Astrocyte (in vitro differentiated cells and primary cell): ENCODE measurements around the gene ECHDC3. TPM values are rescaled to one million over a fixed set of nuclear protein-coding genes. Genes with fewer than 3 reads are reported as not detected.

Experiments
- DNase-seq: peaks from one replicate; pipeline ENCODE4 v3.0.0-alpha.2; 2010; ENCODE audit warnings: low read depth
- FAIRE-seq: peaks from 2 replicates; lab custom pipeline; 2011; peaks lifted over from hg19 to GRCh38; lab: Jason Lieb, UNC
- H2AFZ ChIP-seq: 2 replicates; pipeline ENCODE4 v1.6.0; 2012; ENCODE audit warnings: low read depth, low read length, inconsistent platforms
- H3K27ac ChIP-seq: 2 replicates; pipeline ENCODE4 v1.5.1; 2011; ENCODE audit warnings: low read depth, low read length, inconsistent platforms
- H3K27me3 ChIP-seq: 2 replicates; pipeline ENCODE4 v1.6.0; 2011; ENCODE audit warnings: low read length, inconsistent platforms; ENCODE audit not compliant: insufficient read depth
- H3K36me3 ChIP-seq: 2 replicates; pipeline ENCODE4 v1.5.1; 2011; ENCODE audit warnings: low read length, inconsistent platforms; ENCODE audit not compliant: insufficient read depth
- H3K4me1 ChIP-seq: 2 replicates; pipeline ENCODE4 v1.5.1; 2011; ENCODE audit warnings: low read length, inconsistent platforms; ENCODE audit not compliant: insufficient read depth
- H3K4me2 ChIP-seq: 2 replicates; pipeline ENCODE4 v1.6.0; 2012; ENCODE audit warnings: low read length, inconsistent platforms
- H3K4me3 ChIP-seq: 2 replicates; pipeline ENCODE4 v1.5.1; 2011; ENCODE audit warnings: low read depth, mild to moderate bottlenecking, low read length, inconsistent platforms; ENCODE audit not compliant: insufficient read depth
- H3K79me2 ChIP-seq: 2 replicates; pipeline ENCODE4 v1.6.0; 2012; ENCODE audit warnings: mild to moderate bottlenecking, low read length, inconsistent platforms; ENCODE audit not compliant: insufficient read depth
- H3K9ac ChIP-seq: 2 replicates; pipeline ENCODE4 v1.6.0; 2012; ENCODE audit warnings: mild to moderate bottlenecking, low read length, inconsistent platforms
- H3K9me3 ChIP-seq: 2 replicates; pipeline ENCODE4 v1.5.1; 2012; ENCODE audit warnings: low read depth, mild to moderate bottlenecking, low read length, inconsistent platforms; ENCODE audit not compliant: insufficient read depth
- H4K20me1 ChIP-seq: 2 replicates; pipeline ENCODE4 v1.6.0; 2012; ENCODE audit warnings: low read length, inconsistent platforms; ENCODE audit not compliant: insufficient read depth
- H3K27ac Mint-ChIP-seq: one replicate; pipeline ENCODE4 v1.8.0; 2021; ENCODE audit warnings: mild to moderate bottlenecking, mixed read lengths; ENCODE audit not compliant: unreplicated experiment
- H3K27me3 Mint-ChIP-seq: one replicate; pipeline ENCODE4 v1.8.0; 2021; ENCODE audit warnings: low read depth, mixed read lengths; ENCODE audit not compliant: unreplicated experiment
- H3K36me3 Mint-ChIP-seq: one replicate; pipeline ENCODE4 v1.8.0; 2021; ENCODE audit warnings: low read depth, mixed read lengths; ENCODE audit not compliant: unreplicated experiment
- H3K4me1 Mint-ChIP-seq: one replicate; pipeline ENCODE4 v1.8.0; 2021; ENCODE audit warnings: low read depth, mixed read lengths; ENCODE audit not compliant: unreplicated experiment
- H3K4me3 Mint-ChIP-seq: one replicate; pipeline ENCODE4 v1.8.0; 2021; ENCODE audit warnings: mild to moderate bottlenecking, moderate library complexity, mixed read lengths; ENCODE audit not compliant: unreplicated experiment
- H3K9me3 Mint-ChIP-seq: one replicate; pipeline ENCODE4 v1.8.0; 2021; ENCODE audit warnings: mild to moderate bottlenecking, mixed read lengths; ENCODE audit not compliant: unreplicated experiment
- CTCF ChIP-seq: IDR thresholded peaks from 2 replicates; pipeline ENCODE4 v1.5.1; 2011; ENCODE audit warnings: low read depth, mild to moderate bottlenecking, inconsistent platforms, low read length, moderate library complexity; ENCODE audit not compliant: insufficient read depth
- EZH2 ChIP-seq: IDR thresholded peaks from 2 replicates; pipeline ENCODE4 v1.6.1; 2012; ENCODE audit warnings: mild to moderate bottlenecking, low read length, inconsistent platforms; ENCODE audit not compliant: insufficient read depth
- total RNA-seq: library from RNA; stranded (reverse); gene quantifications from 2 replicates; pipeline ENCODE4 v1.2.1, GENCODE V29; 2021

Gene ECHDC3
- total RNA-seq, 1 donor from 2014 or later, result 2.1 TPM

- Mint-ChIP-seq H3K36me3 (no peaks in the 10 kb centered on the region), H3K4me1 (peaks cover 10% of the 10 kb centered on the region), H3K4me3 (no peak overlapping the region), H3K27ac (no peak overlapping the region), H3K9me3 (no peaks in the 10 kb centered on the region), H3K27me3 (no peaks in the 10 kb centered on the region)
- no peak overlapping the region for H3K9ac ChIP-seq
- H4K20me1 ChIP-seq, result no peaks in the 10 kb centered on the region
- peaks cover 15% of the 10 kb centered on the region for H3K4me1 ChIP-seq
- H3K4me3 ChIP-seq, result no peak overlapping the region
- H3K79me2 ChIP-seq, result no peaks in the 10 kb centered on the region
- H3K27ac ChIP-seq, result no peak overlapping the region
- H3K27me3 ChIP-seq, result no peaks in the 10 kb centered on the region
- no peak for TF ChIP-seq EZH2
- no peak for TF ChIP-seq CTCF
- DNase-seq, result no peak
- no peak overlapping the region for H2AFZ ChIP-seq
- H3K9me3 ChIP-seq, result no peaks in the 10 kb centered on the region
- no peaks in the 10 kb centered on the region for H3K36me3 ChIP-seq
- FAIRE-seq, result no peak
- H3K4me2 ChIP-seq, result no peak overlapping the region
Observed at GRCh38 chr10:11754173-11754572, 12.0 kb downstream of the ECHDC3 start.

- Histone ChIP-seq H3K4me1 (peaks cover 15% of the 10 kb centered on the region), H3K27ac (no peak overlapping the region), H4K20me1 (no peaks in the 10 kb centered on the region), H3K79me2 (no peaks in the 10 kb centered on the region), H3K27me3 (no peaks in the 10 kb centered on the region), H3K36me3 (no peaks in the 10 kb centered on the region), H3K9ac (no peak overlapping the region), H3K4me2 (no peak overlapping the region), H2AFZ (no peak overlapping the region), H3K4me3 (no peak overlapping the region), H3K9me3 (no peaks in the 10 kb centered on the region)
- no peaks in the 10 kb centered on the region for H3K36me3 Mint-ChIP-seq
- H3K27ac Mint-ChIP-seq, result no peak overlapping the region
- no peaks in the 10 kb centered on the region for H3K27me3 Mint-ChIP-seq
- H3K9me3 Mint-ChIP-seq, result no peaks in the 10 kb centered on the region
- DNase-seq, result no peak
- TF ChIP-seq EZH2, result no peak
- TF ChIP-seq CTCF, result no peak
- H3K4me1 Mint-ChIP-seq, result peaks cover 10% of the 10 kb centered on the region
- no peak overlapping the region for H3K4me3 Mint-ChIP-seq
- no peak for FAIRE-seq
Observed at GRCh38 chr10:11754620-11755019, 12.4 kb downstream of the ECHDC3 start.

GRCh38 chr10:11755512-11756263, 13.5 kb downstream of the ECHDC3 start:
- H3K4me3 ChIP-seq, result no peak overlapping the region
- H3K27me3 ChIP-seq, result no peaks in the 10 kb centered on the region
- H3K9me3 ChIP-seq, result no peaks in the 10 kb centered on the region
- Mint-ChIP-seq H3K9me3 (peaks cover 2% of the 10 kb centered on the region), H3K36me3 (no peaks in the 10 kb centered on the region), H3K4me3 (no peak overlapping the region), H3K27ac (no peak overlapping the region), H3K27me3 (peaks cover 2% of the 10 kb centered on the region), H3K4me1 (peaks cover 10% of the 10 kb centered on the region)
- H4K20me1 ChIP-seq, result no peaks in the 10 kb centered on the region
- H3K9ac ChIP-seq, result no peak overlapping the region
- H3K4me2 ChIP-seq, result no peak overlapping the region
- no peaks in the 10 kb centered on the region for H3K36me3 ChIP-seq
- H2AFZ ChIP-seq, result no peak overlapping the region
- no peak for TF ChIP-seq CTCF
- no peak for TF ChIP-seq EZH2
- no peak for FAIRE-seq
- no peak for DNase-seq
- H3K27ac ChIP-seq, result no peak overlapping the region
- no peaks in the 10 kb centered on the region for H3K79me2 ChIP-seq
- H3K4me1 ChIP-seq, result peaks cover 18% of the 10 kb centered on the region
